ENCODE data around the gene PBX1. TPM values are rescaled to one million over a fixed set of nuclear protein-coding genes. Genes with fewer than 3 reads are reported as not detected.

The PBX1 gene
- total and polyA plus RNA-seq, 10 of the 15 experiments (the other 5 are each of a cell fraction or from before 2014, with no cell fraction given) = 0.05 to 0.28 (median 0.11) TPM; not detected in 5

GRCh38 chr1:164771619-164772361 lies 212.8 kb downstream of the PBX1 start (continued):
- no peak for TF ChIP-seq PAX8 (IDR thresholded peaks at IDR 0.05)
- no peak for TF ChIP-seq SREBF2 (IDR thresholded peaks at IDR 0.05; ENCODE audit: low read length)
- no peak for TF ChIP-seq CREM (IDR thresholded peaks at IDR 0.05; ENCODE audit: low read depth)
- no peak for TF ChIP-seq EP300 (IDR thresholded peaks at IDR 0.05; ENCODE audit: borderline replicate concordance in 1 of 2, control insufficient read depth in 1 of 2, low read depth in 2 of 2, low read length in 2 of 2)
- no peak for TF ChIP-seq YBX1 (IDR thresholded peaks at IDR 0.05)
- TF ChIP-seq ASH2L (IDR thresholded peaks at IDR 0.05; ENCODE audit: borderline replicate concordance, low read depth) = no peak
- no peak for TF ChIP-seq SMARCA5 (IDR thresholded peaks at IDR 0.05)

GRCh38 chr1:164772635-164773034 lies 213.7 kb downstream of the PBX1 start:
- CTCF ChIA-PET = no interaction called here
- Histone ChIP-seq H3K27ac (ENCODE audit: control insufficient read depth, insufficient read depth) (no peak overlapping the region), H3K9ac (ENCODE audit: control insufficient read depth, insufficient read depth, low read length) (no peak overlapping the region), H3K4me1 (ENCODE audit: control insufficient read depth, insufficient read depth, low read length) (no peaks in the 10 kb centered on the region), H4K20me1 (ENCODE audit: control insufficient read depth, insufficient read depth) (no peaks in the 10 kb centered on the region), H3K27me3 (replicated peaks in 1 of 2; ENCODE audit: control insufficient read depth in 2 of 2, insufficient read depth in 2 of 2, low read length in 1 of 2) (no peaks in the 10 kb centered on the region), H3K9me3 (replicated peaks; ENCODE audit: control insufficient read depth, insufficient read depth, low read length) (no peaks in the 10 kb centered on the region), H2AFZ (ENCODE audit: control insufficient read depth, low read depth, low read length) (no peak overlapping the region), H3K79me2 (ENCODE audit: control insufficient read depth, insufficient read depth, low read length) (no peaks in the 10 kb centered on the region), H3K4me3 (no peak overlapping the region), H3K36me3 (ENCODE audit: control insufficient read depth in 2 of 2, insufficient read depth in 2 of 2, low read length in 1 of 2) (no peaks in the 10 kb centered on the region), H3K4me2 (ENCODE audit: control insufficient read depth, insufficient read depth) (no peak overlapping the region)
- no peak for FAIRE-seq
- SMC1A ChIA-PET (ENCODE audit: uncharacterized antibody, unreplicated experiment) = interaction anchor here (1.7 kb wide), 1 partner anchor 9 kb away, joined by 4 read pairs; no protein-coding TSS in a partner anchor
- TF ChIP-seq ZNF622 (IDR thresholded peaks at IDR 0.05) (no peak), ZNF592 (IDR thresholded peaks at IDR 0.05) (no peak), IRF4 (IDR thresholded peaks at IDR 0.05; ENCODE audit: low read depth, low read length) (0 out of 2 replicates have a peak, but pooled peaks have one; percentile 31), MLLT1 (IDR thresholded peaks at IDR 0.05) (no peak)
- WGBS (ENCODE audit: insufficient coverage, insufficient replicate concordance, low lambda C conversion rate, missing lambda C conversion rate) = 48% methylated on average over 4 of the region's 4 CpGs
- no TSS peak for BruUV-seq (replicated peaks)
- in situ Hi-C loops (cut with MboI) = no loop called here
- POLR2A ChIA-PET = no interaction called here
- DNase-seq (ENCODE audit: low read depth, low spot score) = no peak
- RAD21 ChIA-PET (ENCODE audit: unreplicated experiment) = interaction anchor here (1.3 kb wide), 1 partner anchor 11 kb away, joined by 3 read pairs; no protein-coding TSS in a partner anchor
- ATAC-seq = peak; percentile 93
- intact Hi-C loops (cut with micrococcal nuclease; ENCODE audit: unreplicated experiment) = loop anchor here (5.0 kb wide), 1 partner anchor 110 kb away; no protein-coding TSS in a partner anchor
